Endothelial cell of umbilical vein (primary cell): ENCODE data around the gene CMSS1. TPM values are rescaled to one million over a fixed set of nuclear protein-coding genes. Genes with fewer than 3 reads are reported as not detected.

Experiments used
- BruUV-seq: library from RNA; stranded (reverse); fragments of 400-500 nt; replicated peaks from 2 replicates; lab custom pipeline; 2021; lab: Mats Ljungman, UMichigan
- CTCF ChIA-PET: fragments of 300-600, 350-600 bp; sonication (Branson Sonifier 250); formaldehyde crosslinking; loops from one replicate; lab custom pipeline; 2021; ENCODE audit warnings: antibody characterized with exemption, inconsistent platforms; lab: Charles Lee
- POLR2A ChIA-PET: fragments of 300-600, 350-600 bp; sonication (Branson Sonifier 250); formaldehyde crosslinking; loops from one replicate; lab custom pipeline; 2021; ENCODE audit warnings: antibody characterized with exemption, inconsistent platforms; lab: Charles Lee
- DNase-seq: peaks from one replicate; pipeline ENCODE4 v3.0.0-alpha.2; 2011; ENCODE audit warnings: low read depth, low spot score
- FAIRE-seq: peaks from 2 replicates; lab custom pipeline; 2011; peaks lifted over from hg19 to GRCh38; lab: Jason Lieb, UNC
- H2AFZ ChIP-seq: 2 replicates; pipeline ENCODE4 v1.6.0; 2012; ENCODE audit warnings: low read depth, low read length, control low read depth, inconsistent platforms
- H3K27ac ChIP-seq: 2 replicates; pipeline ENCODE4 v1.5.1; 2011; ENCODE audit warnings: low read depth, mild to moderate bottlenecking, control low read depth, low read length, moderate library complexity; ENCODE audit not compliant: insufficient read depth
- H3K27me3 ChIP-seq, 2 experiments: 2 replicates each; pipeline versions ENCODE4 v1.6.0 to v1.6.1; 2011; ENCODE audit warnings: low read length in 2 of 2, mixed read lengths in 1 of 2; ENCODE audit not compliant: control insufficient read depth in 2 of 2, insufficient read depth in 2 of 2
- H3K36me3 ChIP-seq, 2 experiments: 2 replicates in 1 of 2; 3 replicates in 1 of 2; pipeline ENCODE4 v1.5.1; 2011; ENCODE audit warnings: low read length in 2 of 2, mild to moderate bottlenecking in 1 of 2, moderate library complexity in 1 of 2; ENCODE audit not compliant: control insufficient read depth in 2 of 2, insufficient read depth in 2 of 2; ENCODE audit errors: extremely low read depth in 1 of 2
- H3K4me1 ChIP-seq: 3 replicates; pipeline ENCODE4 v1.5.1; 2011; ENCODE audit warnings: mild to moderate bottlenecking, low read length; ENCODE audit not compliant: control insufficient read depth, insufficient read depth; ENCODE audit errors: extremely low read depth
- H3K4me2 ChIP-seq: 2 replicates; pipeline ENCODE4 v1.6.1; 2011; ENCODE audit warnings: low read length, control low read depth, mixed read lengths; ENCODE audit not compliant: insufficient read depth
- H3K4me3 ChIP-seq, 3 experiments: fragments of 200-600 bp in 1 of 3; sonication (generic), shearing (Covaris generic) in 1 of 3; replicated peaks in 1 of 3; 2 replicates each; pipeline ENCODE4 v1.5.1; 2011 to 2016; ENCODE audit warnings: control low read depth in 3 of 3, low read length in 3 of 3, mild to moderate bottlenecking in 2 of 3, inconsistent platforms in 1 of 3, low read depth in 1 of 3, moderate library complexity in 1 of 3; ENCODE audit not compliant: insufficient read depth in 1 of 3
- H3K79me2 ChIP-seq: 2 replicates; pipeline ENCODE4 v1.6.0; 2012; ENCODE audit warnings: low read length, inconsistent platforms; ENCODE audit not compliant: control insufficient read depth, insufficient read depth
- H3K9ac ChIP-seq: replicated peaks from 2 replicates; pipeline ENCODE3; 2011; ENCODE audit warnings: low read length, control low read depth; ENCODE audit not compliant: insufficient read depth; ENCODE audit errors: extremely low read depth
- H3K9me1 ChIP-seq: replicated peaks from 3 replicates; pipeline ENCODE4 v1.6.0; 2011; ENCODE audit warnings: mild to moderate bottlenecking, low read length; ENCODE audit not compliant: control insufficient read depth, insufficient read depth; ENCODE audit errors: extremely low read depth
- H3K9me3 ChIP-seq: replicated peaks from 2 replicates; pipeline ENCODE4 v1.5.1; 2012; ENCODE audit warnings: low read length, inconsistent platforms; ENCODE audit not compliant: control insufficient read depth, insufficient read depth
- H4K20me1 ChIP-seq: replicated peaks from 2 replicates; pipeline ENCODE3; 2011; ENCODE audit warnings: mild to moderate bottlenecking, low read length; ENCODE audit not compliant: control insufficient read depth, insufficient read depth; ENCODE audit errors: extremely low read depth
- CTCF ChIP-seq, 2 donors: IDR thresholded peaks; 1 replicate in 1 of 2; 2 replicates in 1 of 2; pipeline ENCODE4 v1.5.1; 2011; ENCODE audit warnings: low read length in 2 of 2, mild to moderate bottlenecking in 2 of 2, moderate library complexity in 2 of 2, control low read depth in 1 of 2, inconsistent platforms in 1 of 2, low read depth in 1 of 2; ENCODE audit not compliant: insufficient read depth in 1 of 2; ENCODE audit errors: extremely low read depth in 1 of 2
- EZH2 ChIP-seq: IDR thresholded peaks from 2 replicates; pipeline ENCODE4 v1.6.1; 2012; ENCODE audit warnings: borderline replicate concordance, low read depth, mild to moderate bottlenecking, moderate library complexity, low read length, inconsistent platforms; ENCODE audit not compliant: severe bottlenecking
- FOS ChIP-seq: IDR thresholded peaks from 2 replicates; pipeline ENCODE4 v1.6.1; 2011; ENCODE audit warnings: mild to moderate bottlenecking, low read length, moderate library complexity, borderline replicate concordance; ENCODE audit not compliant: insufficient read depth
- GATA2 ChIP-seq: IDR thresholded peaks from 2 replicates; pipeline ENCODE4 v1.7.0; 2011; ENCODE audit warnings: low read depth, mild to moderate bottlenecking, moderate library complexity, mixed read lengths, low read length; ENCODE audit not compliant: insufficient read length, insufficient read depth
- JUN ChIP-seq: IDR thresholded peaks from 2 replicates; pipeline ENCODE4 v1.6.1; 2011; ENCODE audit warnings: borderline replicate concordance, low read depth; ENCODE audit not compliant: insufficient read length, insufficient read depth
- MAX ChIP-seq: IDR thresholded peaks from 2 replicates; pipeline ENCODE4 v1.6.1; 2011; ENCODE audit not compliant: insufficient read depth, insufficient read length
- MYC ChIP-seq: IDR thresholded peaks from one replicate; pipeline ENCODE4 v1.6.1; 2011; ENCODE audit warnings: mild to moderate bottlenecking, low read depth, low read length
- POLR2A ChIP-seq: IDR thresholded peaks from 2 replicates; pipeline ENCODE4 v1.6.1; 2012; ENCODE audit warnings: low read depth, mild to moderate bottlenecking, control low read depth, low read length
- POLR2AphosphoS5 ChIP-seq: IDR thresholded peaks from 2 replicates; pipeline ENCODE4 v1.6.1; 2012; ENCODE audit warnings: low read depth, mild to moderate bottlenecking, control low read depth, low read length, moderate library complexity; ENCODE audit not compliant: insufficient read depth
- dilution Hi-C: fragments of 300-500 bp; cut with MboI; formaldehyde crosslinking; loops from one replicate; pipeline ENCODE4 v1.15.0; 2019; ENCODE audit warnings: low sequenced_read_pairs; ENCODE audit not compliant: extremely low pct_ligation_motif_present
- intact Hi-C: fragments of 100-400 bp; cut with micrococcal nuclease; formaldehyde crosslinking; loops from one replicate; pipeline ENCODE4 v1.10.0; 2022
- polyA plus RNA-seq, 4 experiments: library from polyadenylated mRNA; depleted of rRNA in 3 of 4; stranded (reverse) in 3 of 4; unstranded in 1 of 4; fragments of >200 nt; gene quantifications; 2 replicates each; pipeline versions ENCODE4 v1.2.1 to v1.2.3, GENCODE V29; 2011 to 2012; ENCODE audit warnings: missing spikeins in 1 of 4
- total RNA-seq: library from RNA; stranded (reverse); gene quantifications from 2 replicates; pipeline ENCODE4 v1.2.3, GENCODE V29; 2021

Gene CMSS1
- total and polyA plus RNA-seq, 2 donors (not counting 3 experiments of a cell fraction or from before 2014, with no cell fraction given) = 9.7 to 60.6 TPM

- CTCF ChIA-PET = interaction anchor here (0.7 to 2.8 kb wide), 6 partner anchors 9 to 186 kb away, joined by 3 to 12 read pairs (median 3); no protein-coding TSS in a partner anchor
- POLR2A ChIA-PET = no interaction called here
Observed at GRCh38 chr3:100029052-100029451, 211.4 kb downstream of the CMSS1 start.

GRCh38 chr3:100029689-100030088, 212.0 kb downstream of the CMSS1 start:
- Histone ChIP-seq H4K20me1 (no peaks in the 10 kb centered on the region), H3K27ac (no peak overlapping the region), H3K9ac (no peak overlapping the region), H3K27me3 (no peaks in the 10 kb centered on the region), H3K4me1 (peaks cover 8% of the 10 kb centered on the region), H2AFZ (no peak overlapping the region), H3K9me1 (no peaks in the 10 kb centered on the region), H3K79me2 (no peaks in the 10 kb centered on the region), H3K4me3 (no peak overlapping the region), H3K36me3 (no peaks in the 10 kb centered on the region), H3K9me3 (no peaks in the 10 kb centered on the region), H3K4me2 (no peak overlapping the region)
- FAIRE-seq = no peak
- dilution Hi-C loops = no loop called here
- no peak for DNase-seq
- no TSS peak for BruUV-seq
- POLR2A ChIA-PET = no interaction called here
- TF ChIP-seq FOS = no peak
- no peak for TF ChIP-seq JUN
- no peak for TF ChIP-seq GATA2
- TF ChIP-seq POLR2A = no peak
- TF ChIP-seq POLR2AphosphoS5 = no peak
- no peak for TF ChIP-seq EZH2
- no peak for TF ChIP-seq CTCF (IDR thresholded peaks at IDR 0.05; ENCODE audit: extremely low read depth in 1 of 2, insufficient read depth in 1 of 2, low read depth in 1 of 2, low read length in 2 of 2)
- TF ChIP-seq MYC = no peak
- no peak for TF ChIP-seq MAX
- CTCF ChIA-PET = interaction anchor here (0.7 to 2.8 kb wide), 6 partner anchors 8 to 187 kb away, joined by 3 to 12 read pairs (median 3); no protein-coding TSS in a partner anchor
- intact Hi-C loops = no loop called here

More at GRCh38 chr3:100029052-100029451, 211.4 kb downstream of the CMSS1 start:
- Histone ChIP-seq H4K20me1 (no peaks in the 10 kb centered on the region), H3K9me3 (no peaks in the 10 kb centered on the region), H3K4me3 (no peak overlapping the region), H3K27ac (no peak overlapping the region), H3K79me2 (no peaks in the 10 kb centered on the region), H3K4me1 (peaks cover 8% of the 10 kb centered on the region), H3K36me3 (no peaks in the 10 kb centered on the region), H3K9ac (no peak overlapping the region), H3K4me2 (no peak overlapping the region), H2AFZ (no peak overlapping the region), H3K9me1 (no peaks in the 10 kb centered on the region), H3K27me3 (no peaks in the 10 kb centered on the region)
- no peak for TF ChIP-seq MYC
- TF ChIP-seq POLR2A = no peak
- TF ChIP-seq MAX = no peak
- intact Hi-C loops = no loop called here
- no peak for DNase-seq
- dilution Hi-C loops = no loop called here
- FAIRE-seq = no peak
- BruUV-seq = no TSS peak
